ENCODE results near the gene SLC16A5. TPM values are rescaled to one million over a fixed set of nuclear protein-coding genes. Genes with fewer than 3 reads are reported as not detected.

SLC16A5 gene
- total RNA-seq, 1 donor from 2014 or later = 7.3 TPM

DNA sequence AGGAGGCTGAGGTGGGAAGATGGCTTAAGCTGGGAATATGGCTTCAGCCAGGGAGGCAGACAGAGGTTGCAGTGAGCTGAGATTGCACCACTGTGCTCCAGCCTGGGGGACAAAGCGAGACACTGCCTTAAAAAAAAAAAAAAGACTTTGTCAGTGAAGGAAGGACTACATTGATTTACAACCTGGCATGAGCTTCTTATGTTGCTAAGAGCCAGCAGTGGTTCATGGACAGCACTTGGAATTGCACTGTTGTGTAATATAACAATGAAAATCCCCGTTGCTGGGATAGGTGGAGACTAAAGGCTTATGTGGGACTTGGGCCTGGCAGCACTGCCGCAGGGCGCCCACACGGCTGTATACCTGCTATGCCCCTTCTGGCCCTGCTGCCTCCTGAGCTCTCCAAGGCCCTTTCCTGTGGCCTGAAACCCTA lies 14.1 kb upstream of the SLC16A5 start:
- no peaks in the 10 kb centered on the region for H3K36me3 Mint-ChIP-seq (ENCODE audit: low read depth)
- TF ChIP-seq, protein P1, sequence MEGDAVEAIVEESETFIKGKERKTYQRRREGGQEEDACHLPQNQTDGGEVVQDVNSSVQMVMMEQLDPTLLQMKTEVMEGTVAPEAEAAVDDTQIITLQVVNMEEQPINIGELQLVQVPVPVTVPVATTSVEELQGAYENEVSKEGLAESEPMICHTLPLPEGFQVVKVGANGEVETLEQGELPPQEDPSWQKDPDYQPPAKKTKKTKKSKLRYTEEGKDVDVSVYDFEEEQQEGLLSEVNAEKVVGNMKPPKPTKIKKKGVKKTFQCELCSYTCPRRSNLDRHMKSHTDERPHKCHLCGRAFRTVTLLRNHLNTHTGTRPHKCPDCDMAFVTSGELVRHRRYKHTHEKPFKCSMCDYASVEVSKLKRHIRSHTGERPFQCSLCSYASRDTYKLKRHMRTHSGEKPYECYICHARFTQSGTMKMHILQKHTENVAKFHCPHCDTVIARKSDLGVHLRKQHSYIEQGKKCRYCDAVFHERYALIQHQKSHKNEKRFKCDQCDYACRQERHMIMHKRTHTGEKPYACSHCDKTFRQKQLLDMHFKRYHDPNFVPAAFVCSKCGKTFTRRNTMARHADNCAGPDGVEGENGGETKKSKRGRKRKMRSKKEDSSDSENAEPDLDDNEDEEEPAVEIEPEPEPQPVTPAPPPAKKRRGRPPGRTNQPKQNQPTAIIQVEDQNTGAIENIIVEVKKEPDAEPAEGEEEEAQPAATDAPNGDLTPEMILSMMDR (conservative IDR thresholded peaks at IDR 0.05) = no peak
- H3K4me3 Mint-ChIP-seq = no peak overlapping the region
- no peaks in the 10 kb centered on the region for H3K27me3 Mint-ChIP-seq (ENCODE audit: low read depth)
- H3K9me3 Mint-ChIP-seq = no peaks in the 10 kb centered on the region
- H3K4me1 Mint-ChIP-seq = no peaks in the 10 kb centered on the region
- no peak for DNase-seq (ENCODE audit: low read depth, low spot score)
- H3K27ac Mint-ChIP-seq (ENCODE audit: unreplicated experiment) = no peak overlapping the region

DNA sequence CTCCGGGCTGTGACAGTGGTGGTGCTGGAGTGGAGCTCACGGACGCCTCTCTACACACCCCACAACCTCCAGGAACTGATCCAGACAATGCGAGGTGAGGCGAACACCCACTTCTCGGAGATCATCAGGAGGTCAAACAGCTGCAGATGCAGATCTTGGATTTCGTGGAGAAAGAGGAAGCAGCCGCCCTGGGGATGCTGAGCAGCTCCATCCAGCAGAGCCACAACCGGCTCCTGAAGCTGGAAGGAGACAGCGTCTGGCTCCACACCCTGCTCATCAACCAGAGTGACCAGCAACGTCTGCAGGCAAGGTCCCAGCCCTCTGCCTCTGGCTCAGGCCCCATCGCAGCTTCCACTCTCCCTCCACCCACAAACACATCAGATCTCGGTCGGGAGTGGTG lies 13.2 kb upstream of the SLC16A5 start:
- no peak for DNase-seq (ENCODE audit: low read depth, low spot score)
- TF ChIP-seq, protein P1 (conservative IDR thresholded peaks at IDR 0.05) = no peak
- H3K36me3 Mint-ChIP-seq (ENCODE audit: low read depth) = no peaks in the 10 kb centered on the region
- H3K4me3 Mint-ChIP-seq = no peak overlapping the region
- no peaks in the 10 kb centered on the region for H3K9me3 Mint-ChIP-seq
- no peak overlapping the region for H3K27ac Mint-ChIP-seq (ENCODE audit: unreplicated experiment)
- H3K27me3 Mint-ChIP-seq (ENCODE audit: low read depth) = no peaks in the 10 kb centered on the region
- peaks cover 6% of the 10 kb centered on the region for H3K4me1 Mint-ChIP-seq

DNA sequence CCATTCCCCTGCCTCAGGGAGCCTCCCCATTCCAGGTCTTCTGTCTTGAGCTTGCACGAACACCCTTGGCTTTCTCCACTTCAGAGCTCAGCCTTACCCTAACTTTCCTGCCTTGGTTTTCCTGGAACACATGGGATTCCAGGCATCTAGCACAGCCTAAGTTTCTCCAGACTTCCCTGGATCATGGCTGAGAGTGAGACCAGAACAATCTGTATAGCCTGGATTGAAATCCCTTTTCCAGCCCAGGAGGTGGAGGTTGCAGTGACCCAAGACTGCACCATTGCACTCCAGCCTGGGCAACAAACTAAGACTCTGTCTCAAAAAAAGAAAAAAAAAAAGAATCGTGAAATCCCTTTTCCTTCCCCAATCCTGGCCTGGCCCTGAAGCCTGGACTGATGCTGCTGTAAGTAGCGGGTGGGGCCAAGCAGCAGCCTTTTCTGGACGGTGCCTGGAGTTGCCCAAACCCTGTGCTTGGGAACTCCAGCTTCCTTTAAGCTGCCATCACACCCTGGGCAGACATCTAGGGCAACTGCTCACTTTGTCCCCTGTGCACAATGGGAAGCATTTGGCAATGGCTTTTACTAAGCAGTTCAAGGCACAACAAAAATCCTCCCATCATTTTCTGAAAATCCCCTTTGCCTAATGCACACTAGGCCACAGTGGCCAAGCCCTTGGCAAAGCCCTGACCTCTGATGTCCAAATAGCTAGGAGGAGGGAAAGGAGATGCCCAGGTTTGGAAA lies 12.0 kb upstream of the SLC16A5 start:
- no peak overlapping the region for H3K27ac Mint-ChIP-seq (ENCODE audit: unreplicated experiment)
- DNase-seq (ENCODE audit: low read depth, low spot score) = no peak
- H3K4me3 Mint-ChIP-seq = no peak overlapping the region
- TF ChIP-seq, protein P1 (conservative IDR thresholded peaks at IDR 0.05) = no peak
- H3K9me3 Mint-ChIP-seq = no peaks in the 10 kb centered on the region
- no peaks in the 10 kb centered on the region for H3K27me3 Mint-ChIP-seq (ENCODE audit: low read depth)
- H3K36me3 Mint-ChIP-seq (ENCODE audit: low read depth) = no peaks in the 10 kb centered on the region
- H3K4me1 Mint-ChIP-seq = peaks cover 11% of the 10 kb centered on the region

DNA sequence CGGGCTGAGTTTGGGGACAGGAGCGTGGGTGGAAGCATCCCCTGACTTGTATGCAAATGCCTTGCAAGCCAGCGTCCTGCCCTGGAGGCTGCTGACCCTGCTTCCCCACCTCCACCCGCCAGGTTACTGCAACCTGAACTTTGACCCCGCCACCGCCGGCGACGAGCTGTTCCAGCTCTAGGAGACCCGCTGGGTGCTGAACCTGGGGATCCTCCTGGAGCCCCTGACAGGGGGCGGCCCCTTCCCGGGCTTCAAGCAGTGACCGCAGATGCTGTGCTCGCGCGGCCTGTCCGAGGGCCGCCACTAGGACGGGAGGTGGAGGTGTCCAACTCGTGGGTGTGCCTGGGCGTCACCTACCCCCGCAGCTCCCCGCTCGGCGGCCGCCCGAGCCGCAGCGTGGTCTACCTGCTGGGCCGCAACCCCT lies 10.7 kb upstream of the SLC16A5 start:
- Mint-ChIP-seq H3K27ac (ENCODE audit: unreplicated experiment) (no peak overlapping the region), H3K4me3 (no peak overlapping the region), H3K4me1 (peaks cover 12% of the 10 kb centered on the region), H3K9me3 (no peaks in the 10 kb centered on the region), H3K27me3 (ENCODE audit: low read depth) (no peaks in the 10 kb centered on the region), H3K36me3 (ENCODE audit: low read depth) (no peaks in the 10 kb centered on the region)
- TF ChIP-seq, protein P1 (conservative IDR thresholded peaks at IDR 0.05) = no peak
- DNase-seq (ENCODE audit: low read depth, low spot score) = no peak

DNA sequence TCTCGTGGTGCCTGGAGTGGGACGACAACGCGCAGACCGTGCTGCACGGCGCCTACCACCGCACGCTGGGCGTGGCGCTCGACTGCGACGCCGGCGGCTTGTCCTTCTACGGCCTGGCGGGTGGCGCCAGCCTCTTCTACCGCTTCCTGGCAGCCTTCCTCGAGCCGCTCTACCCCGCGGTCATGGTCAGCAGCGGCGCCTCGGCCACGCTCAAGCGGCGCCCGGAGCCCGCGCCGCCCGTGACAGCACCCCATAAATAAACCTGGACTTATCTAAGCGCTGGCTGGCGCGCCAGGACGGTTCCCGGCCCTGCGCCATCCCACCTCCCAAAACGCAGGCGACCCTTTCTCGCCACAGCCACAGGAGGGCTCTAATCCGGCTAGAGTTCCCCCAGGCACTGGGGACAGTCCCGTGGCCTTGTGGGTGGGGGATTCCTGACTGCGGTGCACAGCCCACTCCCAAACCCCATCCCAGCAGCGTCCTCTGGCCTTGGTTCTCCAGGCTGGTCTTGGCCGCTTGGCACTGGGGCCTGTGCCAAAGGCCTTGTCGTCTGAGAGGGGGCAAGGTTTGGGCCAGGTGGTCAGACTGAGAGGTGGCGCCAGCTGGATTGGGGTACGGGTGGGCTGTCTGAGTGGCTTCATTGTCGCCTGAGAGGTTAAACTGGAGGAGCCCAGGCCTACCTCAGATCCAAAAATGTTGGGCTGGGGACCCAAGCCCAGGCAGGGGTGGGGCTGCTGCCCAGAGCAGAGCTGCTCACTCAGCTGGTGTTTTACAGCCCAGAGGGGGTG lies 10.1 kb upstream of the SLC16A5 start:
- H3K4me3 Mint-ChIP-seq = no peak overlapping the region
- no peaks in the 10 kb centered on the region for H3K36me3 Mint-ChIP-seq (ENCODE audit: low read depth)
- no peaks in the 10 kb centered on the region for H3K27me3 Mint-ChIP-seq (ENCODE audit: low read depth)
- no peaks in the 10 kb centered on the region for H3K9me3 Mint-ChIP-seq
- TF ChIP-seq, protein P1 (conservative IDR thresholded peaks at IDR 0.05) = no peak
- no peak overlapping the region for H3K27ac Mint-ChIP-seq (ENCODE audit: unreplicated experiment)
- peaks cover 18% of the 10 kb centered on the region for H3K4me1 Mint-ChIP-seq
- no peak for DNase-seq (ENCODE audit: low read depth, low spot score)
